ENCODE data around the gene ISX.

DNA sequence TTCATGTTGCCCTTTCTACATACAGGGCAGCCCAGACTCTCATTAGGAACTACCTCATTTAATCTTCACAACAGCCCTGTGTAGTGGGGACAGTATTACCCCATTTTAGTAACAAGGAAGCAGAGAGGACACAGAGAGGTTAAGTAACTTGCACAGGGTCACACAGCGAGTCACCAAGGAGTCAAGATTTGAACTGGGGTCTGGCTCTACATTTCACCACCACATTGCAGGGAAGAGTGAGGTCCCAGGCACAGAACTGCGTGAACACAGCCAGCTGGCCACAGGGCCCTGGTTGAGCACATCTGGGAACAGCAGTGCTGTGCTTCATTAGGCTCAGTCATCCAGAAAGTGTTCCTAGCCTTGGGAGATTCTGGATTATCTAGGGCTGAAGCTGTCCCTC is 45.4 kb upstream of the ISX start:
- TF ChIP-seq, protein P1, sequence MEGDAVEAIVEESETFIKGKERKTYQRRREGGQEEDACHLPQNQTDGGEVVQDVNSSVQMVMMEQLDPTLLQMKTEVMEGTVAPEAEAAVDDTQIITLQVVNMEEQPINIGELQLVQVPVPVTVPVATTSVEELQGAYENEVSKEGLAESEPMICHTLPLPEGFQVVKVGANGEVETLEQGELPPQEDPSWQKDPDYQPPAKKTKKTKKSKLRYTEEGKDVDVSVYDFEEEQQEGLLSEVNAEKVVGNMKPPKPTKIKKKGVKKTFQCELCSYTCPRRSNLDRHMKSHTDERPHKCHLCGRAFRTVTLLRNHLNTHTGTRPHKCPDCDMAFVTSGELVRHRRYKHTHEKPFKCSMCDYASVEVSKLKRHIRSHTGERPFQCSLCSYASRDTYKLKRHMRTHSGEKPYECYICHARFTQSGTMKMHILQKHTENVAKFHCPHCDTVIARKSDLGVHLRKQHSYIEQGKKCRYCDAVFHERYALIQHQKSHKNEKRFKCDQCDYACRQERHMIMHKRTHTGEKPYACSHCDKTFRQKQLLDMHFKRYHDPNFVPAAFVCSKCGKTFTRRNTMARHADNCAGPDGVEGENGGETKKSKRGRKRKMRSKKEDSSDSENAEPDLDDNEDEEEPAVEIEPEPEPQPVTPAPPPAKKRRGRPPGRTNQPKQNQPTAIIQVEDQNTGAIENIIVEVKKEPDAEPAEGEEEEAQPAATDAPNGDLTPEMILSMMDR (conservative IDR thresholded peaks at IDR 0.05; ENCODE audit: low read depth, low read length): no peak
- no peak for TF ChIP-seq EZH2 (IDR thresholded peaks at IDR 0.05; ENCODE audit: low read length, unreplicated experiment)

Measured in PC-3 (cell line).